ENCODE measurements around the gene PDE4B.

Gene PDE4B

DNA sequence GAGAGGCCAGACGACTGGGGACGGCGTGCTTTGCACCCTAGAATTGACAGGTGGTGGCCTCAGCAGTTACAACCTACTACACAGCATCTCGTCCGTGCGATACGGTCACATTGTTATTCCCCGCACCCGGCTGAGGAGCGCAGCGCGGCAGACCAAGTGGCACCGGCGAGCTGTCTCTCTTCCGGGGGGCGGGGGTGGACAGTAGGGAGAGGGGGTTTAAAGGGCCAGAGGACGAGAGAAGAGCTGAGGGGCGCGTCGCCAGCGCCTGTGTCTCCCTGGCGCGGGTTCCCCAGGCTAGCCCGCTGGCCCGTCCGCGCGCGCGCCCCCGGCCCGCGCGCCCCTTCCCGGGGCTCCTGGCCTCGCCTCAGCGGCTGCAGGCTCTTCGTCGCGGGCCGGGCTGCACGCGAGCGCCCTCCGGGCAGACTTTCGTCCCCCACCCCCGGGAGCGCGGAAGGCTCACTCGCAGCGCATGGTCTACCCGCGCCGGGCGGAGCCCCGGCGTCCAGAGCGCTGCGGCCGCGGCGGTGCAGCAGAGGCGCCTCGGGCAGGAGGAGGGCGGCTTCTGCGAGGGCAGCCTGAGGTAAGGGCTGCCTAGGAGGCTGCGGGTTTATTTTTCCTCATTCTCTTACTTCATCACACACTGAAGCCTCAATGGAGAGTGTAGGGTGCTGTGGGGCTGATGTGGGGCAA, at the start of gene PDE4B:
PDE4B (plus strand) TSS at position 227 of the 690 bp plus-strand sequence.
- in situ Hi-C loops (cut with MboI; ENCODE audit: low pct_unique_long_range_greater_than_20kb, low sequenced_read_pairs), result no loop called here
- DNase-seq, result peak; percentile 44

DNA sequence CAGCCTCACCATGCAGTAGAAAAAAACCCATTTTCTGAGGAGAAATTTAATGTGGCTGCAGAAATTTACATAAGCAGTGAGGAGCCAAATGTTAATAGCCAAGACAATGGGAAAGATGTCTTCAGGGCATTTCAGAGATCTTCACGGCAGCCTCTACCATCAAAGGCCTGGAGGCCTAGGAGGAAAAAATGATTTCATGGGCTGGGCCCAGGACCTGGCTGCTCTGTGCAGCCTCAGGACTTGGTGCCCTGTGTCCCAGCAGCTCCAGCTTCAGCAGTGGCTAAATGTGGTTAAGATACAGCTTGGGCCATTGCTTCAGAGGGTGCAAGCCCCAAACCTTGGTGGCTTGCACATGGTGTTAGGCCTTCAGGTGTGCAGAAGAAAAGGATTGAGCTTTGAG, 48.0 kb upstream of the PDE4B start:
- DNase-seq, result no peak
- in situ Hi-C loops (cut with MboI; ENCODE audit: low pct_unique_long_range_greater_than_20kb, low sequenced_read_pairs), result no loop called here

DNA sequence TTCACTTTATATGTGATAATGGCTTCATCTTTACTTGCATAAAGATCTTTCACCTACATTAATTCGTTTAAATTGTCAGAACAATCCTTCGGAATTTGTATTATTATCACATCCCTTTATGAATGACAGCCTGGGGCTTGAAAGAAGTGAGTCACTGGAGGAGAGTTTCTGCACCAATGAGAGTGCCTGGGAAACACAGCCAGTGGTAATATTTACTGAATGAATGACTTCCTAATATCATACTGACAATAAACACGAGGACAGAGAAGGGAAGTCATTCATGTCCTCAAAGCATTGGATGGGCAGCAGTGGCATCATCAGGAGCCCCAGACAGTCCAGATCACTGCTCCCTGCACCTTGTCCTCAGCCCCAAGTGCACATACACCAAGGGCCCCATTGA, 40.7 kb upstream of the PDE4B start:
- in situ Hi-C loops (cut with MboI; ENCODE audit: low pct_unique_long_range_greater_than_20kb, low sequenced_read_pairs), result no loop called here
- no peak for DNase-seq

DNA sequence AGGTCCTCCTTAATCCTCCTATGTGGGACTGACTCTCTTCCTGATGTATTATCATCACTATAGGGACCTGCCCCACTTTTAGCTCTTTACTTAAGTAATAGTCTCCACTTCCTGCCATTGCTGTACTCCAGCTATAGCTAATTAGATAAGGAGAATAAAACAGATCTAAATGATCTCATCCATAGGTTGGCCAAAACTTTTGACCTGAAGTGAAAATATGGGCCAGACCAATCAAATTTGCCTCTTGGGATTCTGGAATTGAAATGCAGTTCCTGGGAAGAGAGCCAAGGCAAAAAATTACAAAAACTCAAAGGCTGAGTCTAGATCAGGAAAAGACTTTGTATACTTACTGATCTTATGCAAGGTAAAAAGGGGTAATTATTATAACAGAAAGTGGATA, 36.1 kb upstream of the PDE4B start:
- DNase-seq, result no peak
- in situ Hi-C loops (cut with MboI; ENCODE audit: low pct_unique_long_range_greater_than_20kb, low sequenced_read_pairs), result no loop called here

DNA sequence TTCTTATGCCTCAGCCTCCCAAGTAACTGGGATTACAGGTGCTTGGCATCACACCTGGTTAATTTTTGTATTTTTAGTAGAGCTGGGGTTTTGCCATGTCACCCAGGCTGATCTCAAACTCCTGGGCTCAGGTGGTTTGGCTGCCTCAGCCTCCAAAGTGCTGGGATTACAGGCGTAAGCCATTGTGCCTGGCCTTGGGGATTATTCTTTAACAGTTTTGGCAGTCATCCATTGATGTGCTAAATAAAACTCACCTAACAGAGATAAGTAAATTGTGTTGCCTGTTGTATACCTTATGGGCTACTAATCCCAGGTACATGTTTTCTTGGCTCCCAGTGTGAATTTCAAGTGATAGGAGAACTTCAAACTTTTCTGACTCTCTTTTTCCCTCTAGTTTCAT, 35.2 kb upstream of the PDE4B start:
- in situ Hi-C loops (cut with MboI; ENCODE audit: low pct_unique_long_range_greater_than_20kb, low sequenced_read_pairs), result no loop called here
- no peak for DNase-seq

DNA sequence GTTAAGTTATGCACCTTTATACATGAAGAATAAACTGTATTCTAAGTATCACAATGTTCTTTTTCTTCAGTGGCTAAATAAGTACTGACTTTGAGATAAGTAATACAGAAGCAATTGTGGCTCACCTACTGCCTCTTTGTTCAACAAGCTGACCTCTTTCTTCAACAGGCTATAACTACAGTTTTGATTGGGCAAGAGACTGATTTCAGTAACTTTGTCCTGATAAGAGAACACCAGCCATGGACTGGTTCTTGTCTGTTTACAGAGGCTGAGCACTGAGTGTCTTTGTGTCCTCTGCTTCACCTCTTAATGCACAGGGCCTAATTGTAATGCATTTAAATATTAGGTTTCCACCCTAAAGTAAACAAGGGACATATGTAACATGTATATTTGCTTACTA, 34.6 kb upstream of the PDE4B start:
- DNase-seq, result no peak
- in situ Hi-C loops (cut with MboI; ENCODE audit: low pct_unique_long_range_greater_than_20kb, low sequenced_read_pairs), result no loop called here

DNA sequence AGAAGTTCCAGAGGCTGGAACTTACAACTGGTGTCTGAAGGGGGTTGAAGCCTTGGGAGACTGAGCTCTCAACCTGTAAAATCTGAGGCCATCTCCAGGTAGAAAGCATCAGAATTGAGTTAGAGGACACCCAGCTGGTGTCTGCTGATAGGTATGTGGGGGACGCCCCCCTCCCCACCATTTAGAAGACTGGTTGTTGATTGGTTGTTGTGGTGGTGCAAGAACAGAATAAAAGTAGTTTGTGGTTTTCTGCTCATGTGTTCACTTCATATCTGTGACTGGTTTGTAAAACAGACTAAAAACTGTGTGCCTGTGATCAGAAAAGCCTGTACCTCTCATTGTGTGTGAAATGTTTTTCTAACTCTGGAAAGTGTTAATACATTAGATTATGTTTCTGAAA, 33.2 kb upstream of the PDE4B start:
- in situ Hi-C loops (cut with MboI; ENCODE audit: low pct_unique_long_range_greater_than_20kb, low sequenced_read_pairs), result no loop called here
- no peak for DNase-seq

DNA sequence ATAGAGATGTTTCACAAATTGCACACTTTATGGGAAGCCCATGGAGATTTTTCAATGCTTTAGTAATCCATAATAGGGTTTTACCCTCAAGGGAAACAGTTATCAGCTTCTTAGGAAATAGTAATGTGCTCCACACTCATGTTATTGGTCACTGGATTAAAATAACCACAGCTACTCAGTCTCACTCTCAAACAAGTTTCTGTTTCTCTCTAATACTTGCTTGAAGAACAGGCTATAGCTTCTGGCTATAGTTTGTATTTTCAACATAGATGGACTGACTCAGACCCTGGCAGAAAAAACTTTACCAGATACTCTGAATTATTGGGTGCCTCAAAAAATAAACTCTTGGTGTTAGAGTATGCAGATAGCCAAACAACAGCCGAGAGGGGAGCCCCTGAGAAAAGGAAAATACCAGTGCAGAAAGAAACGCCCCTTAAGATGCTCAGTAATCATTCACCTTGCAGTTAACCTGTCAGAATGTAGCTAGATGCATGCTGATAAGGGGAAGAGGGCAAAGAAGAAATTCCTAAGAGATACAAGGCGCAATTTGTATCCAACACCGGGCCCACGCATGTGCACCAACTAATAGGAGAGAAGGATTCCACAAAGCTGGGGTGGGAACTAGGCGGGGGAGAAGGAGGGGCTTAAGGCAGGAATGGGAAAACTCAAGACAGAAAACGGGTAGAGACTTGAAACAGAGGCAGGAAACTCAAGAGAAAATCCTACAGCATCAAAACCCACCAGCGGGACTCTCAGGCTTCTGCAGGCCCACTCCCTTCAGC, 30.4 kb upstream of the PDE4B start:
- in situ Hi-C loops (cut with MboI; ENCODE audit: low pct_unique_long_range_greater_than_20kb, low sequenced_read_pairs), result no loop called here

DNA sequence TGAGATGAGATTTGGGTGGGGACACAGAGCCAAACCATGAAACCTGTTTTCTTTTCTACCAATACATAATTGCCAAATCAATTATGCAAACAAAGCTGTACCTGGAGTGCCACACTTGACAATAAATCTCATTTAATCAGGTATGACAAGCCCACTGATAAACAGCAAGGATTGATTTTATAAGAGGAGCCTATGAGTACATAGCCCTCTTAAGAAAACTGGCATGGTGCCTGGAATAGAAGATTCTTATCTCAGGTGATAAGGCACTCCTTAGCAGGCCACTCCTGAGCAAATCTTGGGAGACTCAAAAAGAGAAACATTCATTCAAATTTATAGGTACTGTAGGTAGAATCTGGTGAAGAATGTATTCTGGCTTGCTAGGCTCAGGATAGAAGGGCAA, 28.6 kb upstream of the PDE4B start:
- DNase-seq, result no peak
- in situ Hi-C loops (cut with MboI; ENCODE audit: low pct_unique_long_range_greater_than_20kb, low sequenced_read_pairs), result no loop called here

More for the DNA sequence above, 30.4 kb upstream of the PDE4B start:
- no peak for DNase-seq

DNA sequence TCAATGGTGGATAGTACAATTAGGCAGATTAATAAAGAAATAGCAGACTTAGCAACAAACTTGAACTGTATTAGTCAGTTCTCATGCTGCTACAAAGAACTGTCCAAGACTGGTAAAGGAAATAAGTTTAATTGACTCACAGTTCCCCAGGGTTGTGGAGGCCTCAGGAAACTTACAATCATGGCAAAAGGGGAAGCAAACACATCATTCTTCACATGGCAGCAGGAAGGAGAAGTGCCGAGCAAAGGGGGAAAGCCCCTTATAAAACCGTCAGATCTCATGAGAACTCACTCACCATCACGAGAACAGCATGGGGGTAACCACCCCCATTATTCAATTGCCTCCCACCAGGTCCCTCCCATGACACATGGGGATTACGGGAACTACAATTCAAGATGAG, 27.1 kb upstream of the PDE4B start:
- in situ Hi-C loops (cut with MboI; ENCODE audit: low pct_unique_long_range_greater_than_20kb, low sequenced_read_pairs), result no loop called here

DNA sequence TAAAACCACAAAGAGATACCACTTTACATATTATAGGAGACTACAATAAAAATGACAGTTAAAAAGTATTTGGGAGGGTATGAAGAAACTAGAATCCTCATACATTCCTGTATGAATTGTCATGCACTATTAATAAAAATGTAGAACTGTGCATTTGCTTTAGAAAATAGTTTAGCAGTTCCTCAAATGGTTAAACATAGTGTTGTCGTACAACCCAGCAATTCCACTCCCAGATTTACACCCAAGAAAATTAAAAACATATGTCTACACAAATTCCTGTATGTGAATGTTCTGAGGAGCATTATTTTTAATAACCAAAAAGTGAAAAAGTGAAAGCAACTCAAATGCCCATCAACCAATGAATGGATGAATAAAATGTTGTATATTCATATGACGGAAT, 23.1 kb upstream of the PDE4B start:
- in situ Hi-C loops (cut with MboI; ENCODE audit: low pct_unique_long_range_greater_than_20kb, low sequenced_read_pairs), result no loop called here
- DNase-seq, result no peak

More for the DNA sequence above, 27.1 kb upstream of the PDE4B start:
- DNase-seq, result peak; percentile 54

DNA sequence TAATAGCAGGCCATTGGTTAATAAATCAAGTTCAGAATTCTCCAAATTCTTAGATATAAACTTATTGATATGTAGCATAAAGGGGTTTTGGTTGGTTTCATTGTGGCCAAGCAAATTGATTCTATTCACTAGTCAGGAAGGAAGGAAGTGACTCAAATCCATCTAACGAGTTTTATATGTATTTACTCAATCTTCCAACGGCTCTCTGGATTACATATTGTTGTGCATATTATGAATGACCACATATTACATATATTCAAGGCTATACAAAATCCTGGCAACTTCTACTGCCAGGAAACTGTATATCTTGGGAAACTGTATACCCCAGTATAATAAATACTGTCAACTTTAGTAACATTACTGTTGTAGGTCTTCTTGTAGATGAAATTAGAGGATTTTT, 20.1 kb upstream of the PDE4B start:
- no peak for DNase-seq
- in situ Hi-C loops (cut with MboI; ENCODE audit: low pct_unique_long_range_greater_than_20kb, low sequenced_read_pairs), result no loop called here

DNA sequence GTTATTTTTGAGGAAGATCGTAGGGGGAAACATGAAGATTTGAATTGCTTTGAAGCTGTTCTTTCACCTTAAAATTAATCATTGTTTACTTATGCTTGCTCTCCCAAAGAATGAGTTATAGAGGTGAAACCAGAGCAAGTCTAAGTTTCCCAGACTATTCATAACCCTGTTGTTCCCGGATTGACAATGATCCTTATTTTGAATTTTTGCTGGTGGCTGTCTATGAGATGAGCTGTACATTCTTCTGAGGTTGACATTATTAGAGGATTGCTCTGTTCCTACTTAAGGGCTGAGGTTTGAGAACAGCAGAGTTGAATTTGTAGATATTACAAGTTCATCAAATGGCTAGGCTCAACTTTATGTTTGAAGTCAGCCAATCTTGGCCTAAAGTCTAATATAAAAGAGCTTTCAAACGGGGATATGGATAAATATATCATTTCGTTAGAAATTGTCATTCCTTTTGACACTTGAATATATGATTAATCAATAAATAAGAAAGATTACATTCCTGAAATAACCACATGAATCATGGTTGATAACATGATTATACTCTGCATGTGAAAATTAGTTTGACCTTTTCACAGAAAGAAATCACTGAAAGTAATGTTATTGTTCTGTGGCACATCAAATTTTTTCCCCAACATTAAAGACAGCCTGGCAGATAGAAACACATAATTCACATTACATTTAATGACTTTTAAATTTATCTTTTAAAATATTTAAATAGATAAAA, 19.1 kb upstream of the PDE4B start:
- in situ Hi-C loops (cut with MboI; ENCODE audit: low pct_unique_long_range_greater_than_20kb, low sequenced_read_pairs), result no loop called here
- no peak for DNase-seq

DNA sequence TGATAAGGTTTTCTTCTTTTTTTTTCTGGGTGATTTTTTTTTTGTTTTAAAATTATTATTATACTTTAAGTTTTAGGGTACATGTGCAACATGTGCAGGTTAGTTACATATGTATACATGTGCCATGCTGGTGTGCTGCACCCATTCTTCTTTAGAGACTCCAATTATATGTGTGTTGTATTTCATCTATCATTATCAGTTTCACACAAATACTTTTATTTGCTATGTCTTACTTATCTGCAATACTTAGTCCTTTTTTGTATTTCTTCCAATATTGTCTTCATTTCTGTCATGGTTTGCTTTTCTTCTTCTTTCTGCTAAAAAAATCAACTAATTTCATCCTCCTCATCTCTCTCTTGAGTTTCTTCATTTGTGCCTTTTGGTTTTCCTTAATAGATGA, 3.9 kb upstream of the PDE4B start:
- in situ Hi-C loops (cut with MboI; ENCODE audit: low pct_unique_long_range_greater_than_20kb, low sequenced_read_pairs), result no loop called here
- DNase-seq, result no peak

DNA sequence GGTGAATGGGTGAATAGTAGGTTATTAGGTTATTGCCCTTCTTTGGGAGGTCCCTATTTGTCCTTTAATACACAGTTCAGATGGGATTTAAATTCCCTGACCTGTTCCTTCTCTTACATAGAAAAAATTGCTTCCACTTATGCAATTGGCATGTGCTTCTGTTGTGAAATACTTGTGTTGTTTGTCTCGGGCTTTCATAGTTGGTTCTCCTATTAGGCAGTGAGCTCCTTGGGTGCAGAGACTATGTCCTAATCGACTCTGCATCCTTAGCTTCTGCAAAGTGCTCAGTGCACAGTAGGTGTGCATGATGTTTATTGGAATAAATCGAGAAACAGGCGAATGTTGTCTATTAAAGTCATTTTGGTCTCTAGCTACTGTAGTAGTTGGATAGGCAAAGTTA, 1.3 kb upstream of the PDE4B start:
- DNase-seq, result no peak
- in situ Hi-C loops (cut with MboI; ENCODE audit: low pct_unique_long_range_greater_than_20kb, low sequenced_read_pairs), result no loop called here

DNA sequence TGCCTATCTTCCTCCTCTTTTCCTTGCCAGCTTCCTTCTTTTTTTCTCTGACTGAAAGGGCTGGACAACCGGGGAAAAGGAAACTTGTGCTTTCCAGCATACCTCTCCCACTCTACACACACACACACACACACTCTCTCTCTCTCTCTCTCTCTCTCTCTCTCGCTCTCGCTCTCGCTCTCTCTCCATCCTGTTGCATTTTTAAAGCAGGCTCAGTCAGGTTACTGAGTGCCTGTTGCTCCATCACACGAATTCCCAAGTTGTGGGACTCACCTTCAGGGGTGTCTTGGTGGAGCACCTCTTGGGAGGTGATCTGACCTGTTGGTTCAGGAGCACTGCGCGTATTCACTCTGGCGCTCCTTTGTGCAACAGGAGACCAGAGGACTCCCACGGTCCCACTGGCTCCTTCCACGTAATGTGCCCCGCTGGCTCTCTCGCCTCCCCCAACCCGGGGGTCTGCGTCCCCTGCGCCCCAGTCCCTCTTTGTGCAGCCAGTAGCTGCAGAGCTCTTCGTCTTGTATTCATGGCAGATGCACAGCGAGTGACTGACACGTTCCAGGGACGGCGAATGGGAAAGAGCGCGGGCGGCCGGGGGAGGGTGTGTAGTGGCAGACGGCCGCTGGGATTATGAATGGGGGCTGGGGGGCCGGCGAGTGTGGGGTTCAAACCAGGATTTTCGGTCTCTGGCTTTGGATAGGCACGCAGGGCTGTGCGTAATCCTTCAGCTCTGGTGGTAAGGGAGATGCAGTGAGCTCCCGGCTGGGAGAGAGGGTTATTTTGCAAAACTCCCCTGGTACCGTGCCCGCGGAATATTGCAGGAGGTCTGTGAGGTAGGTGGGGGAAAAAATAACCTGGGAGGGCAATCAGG, 660 bp upstream of the PDE4B start:
- in situ Hi-C loops (cut with MboI; ENCODE audit: low pct_unique_long_range_greater_than_20kb, low sequenced_read_pairs), result no loop called here

DNA sequence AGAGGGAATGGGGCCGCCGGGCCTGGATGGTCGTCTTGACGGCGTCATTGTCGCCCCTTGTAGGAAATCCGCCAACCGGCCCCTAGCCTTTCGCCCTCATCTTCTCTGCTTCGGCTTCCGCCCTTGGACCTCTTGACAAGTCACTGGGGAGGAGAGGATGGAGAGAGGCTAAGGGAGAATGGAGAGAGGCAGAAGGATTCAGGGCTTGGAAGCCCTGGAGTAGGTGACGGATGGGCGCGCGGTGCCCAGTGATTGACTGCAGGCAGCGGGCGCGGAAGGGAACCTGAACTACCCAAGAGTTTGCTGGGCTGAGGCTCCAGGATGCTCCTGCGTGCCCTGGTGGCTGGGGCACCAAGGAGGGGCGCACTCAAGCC, 651 bp downstream of the PDE4B start:
- in situ Hi-C loops (cut with MboI; ENCODE audit: low pct_unique_long_range_greater_than_20kb, low sequenced_read_pairs), result no loop called here
- no peak for DNase-seq

More for the DNA sequence above, 660 bp upstream of the PDE4B start:
- DNase-seq, result peak; percentile 13

DNA sequence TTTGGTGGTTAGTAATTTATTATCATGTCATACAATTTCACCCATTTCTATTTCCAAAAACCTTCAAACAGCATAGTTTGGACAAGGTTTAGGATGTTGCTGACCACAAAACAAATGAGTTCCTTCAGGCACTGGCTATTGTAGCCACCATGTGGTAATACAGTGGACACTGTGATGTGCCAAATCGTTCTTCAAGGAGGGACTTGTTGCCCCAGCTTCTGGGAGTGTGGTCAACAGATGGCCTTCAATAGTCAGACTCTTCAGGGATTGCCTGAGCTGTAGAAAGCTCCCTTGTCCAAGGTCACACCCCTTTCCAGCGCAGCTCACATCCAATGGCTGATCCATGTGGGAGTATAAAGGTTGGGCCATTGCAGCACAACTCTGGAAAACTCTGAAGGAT, 2.6 kb downstream of the PDE4B start:
- in situ Hi-C loops (cut with MboI; ENCODE audit: low pct_unique_long_range_greater_than_20kb, low sequenced_read_pairs), result no loop called here
- no peak for DNase-seq

DNA sequence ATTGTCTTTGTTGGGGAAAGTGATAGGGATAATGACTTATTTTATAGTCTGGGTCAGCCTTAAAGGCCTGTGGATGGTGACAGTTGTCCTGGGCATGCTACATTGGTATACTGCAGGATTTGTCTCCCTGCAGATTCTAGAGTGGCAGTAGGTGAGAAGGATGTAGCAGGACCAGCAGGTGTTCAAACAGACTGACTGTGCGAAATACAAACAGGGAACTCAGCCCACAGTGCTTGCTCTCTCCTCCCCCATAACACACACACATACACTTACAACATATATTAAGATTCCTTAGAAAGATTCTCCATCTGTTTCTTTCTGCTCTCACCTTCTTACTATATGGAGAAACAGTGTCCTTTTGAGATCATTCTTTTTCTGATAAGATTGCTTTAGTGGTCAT, 6.9 kb downstream of the PDE4B start:
- DNase-seq, result no peak

More for the DNA sequence above, 6.9 kb downstream of the PDE4B start:
- in situ Hi-C loops (cut with MboI; ENCODE audit: low pct_unique_long_range_greater_than_20kb, low sequenced_read_pairs), result no loop called here
